ENCODE measurements around the gene ZFP36L1. TPM values are rescaled to one million over a fixed set of nuclear protein-coding genes. Genes with fewer than 3 reads are reported as not detected.

The ZFP36L1 gene
- total and polyA plus RNA-seq, 8 donors: 44.4 to 655 (median 131) TPM

DNA sequence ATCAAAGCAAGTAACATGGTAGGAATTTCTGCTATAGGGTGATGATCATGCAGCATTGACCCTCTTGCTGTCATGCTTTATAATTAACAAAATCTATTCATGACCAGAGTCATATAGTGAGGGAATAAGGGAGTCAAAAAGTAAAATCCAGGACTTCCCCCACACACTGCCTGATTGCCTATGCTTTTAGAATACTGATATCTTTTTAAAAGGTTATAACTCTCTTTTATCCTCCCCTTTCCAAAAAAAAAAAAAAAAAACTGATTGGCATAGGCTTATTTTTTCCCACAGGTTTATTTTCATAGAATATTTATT lies 51.4 kb downstream of the ZFP36L1 start:
- intact Hi-C loops (cut with DNase I; ENCODE audit: low total_unique reads): no loop called here
- Histone ChIP-seq H3K4me1 (peaks cover 0 to 12% (median 6%) of the 10 kb centered on the region in 4 donors), H3K9me3 (no peaks in the 10 kb centered on the region), H3K27ac (no peak overlapping the region), H3K4me3 (no peak overlapping the region), H3K27me3 (no peaks in the 10 kb centered on the region), H3K36me3 (no peaks in the 10 kb centered on the region)
- TF ChIP-seq POLR2AphosphoS5 (IDR thresholded peaks at IDR 0.05) (no peak), POLR2A (IDR thresholded peaks at IDR 0.05) (no peak), EP300 (IDR thresholded peaks at IDR 0.05) (no peak)
- TF ChIP-seq, protein P1, sequence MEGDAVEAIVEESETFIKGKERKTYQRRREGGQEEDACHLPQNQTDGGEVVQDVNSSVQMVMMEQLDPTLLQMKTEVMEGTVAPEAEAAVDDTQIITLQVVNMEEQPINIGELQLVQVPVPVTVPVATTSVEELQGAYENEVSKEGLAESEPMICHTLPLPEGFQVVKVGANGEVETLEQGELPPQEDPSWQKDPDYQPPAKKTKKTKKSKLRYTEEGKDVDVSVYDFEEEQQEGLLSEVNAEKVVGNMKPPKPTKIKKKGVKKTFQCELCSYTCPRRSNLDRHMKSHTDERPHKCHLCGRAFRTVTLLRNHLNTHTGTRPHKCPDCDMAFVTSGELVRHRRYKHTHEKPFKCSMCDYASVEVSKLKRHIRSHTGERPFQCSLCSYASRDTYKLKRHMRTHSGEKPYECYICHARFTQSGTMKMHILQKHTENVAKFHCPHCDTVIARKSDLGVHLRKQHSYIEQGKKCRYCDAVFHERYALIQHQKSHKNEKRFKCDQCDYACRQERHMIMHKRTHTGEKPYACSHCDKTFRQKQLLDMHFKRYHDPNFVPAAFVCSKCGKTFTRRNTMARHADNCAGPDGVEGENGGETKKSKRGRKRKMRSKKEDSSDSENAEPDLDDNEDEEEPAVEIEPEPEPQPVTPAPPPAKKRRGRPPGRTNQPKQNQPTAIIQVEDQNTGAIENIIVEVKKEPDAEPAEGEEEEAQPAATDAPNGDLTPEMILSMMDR (IDR thresholded peaks at IDR 0.05): no peak
- DNase-seq: no peak

DNA sequence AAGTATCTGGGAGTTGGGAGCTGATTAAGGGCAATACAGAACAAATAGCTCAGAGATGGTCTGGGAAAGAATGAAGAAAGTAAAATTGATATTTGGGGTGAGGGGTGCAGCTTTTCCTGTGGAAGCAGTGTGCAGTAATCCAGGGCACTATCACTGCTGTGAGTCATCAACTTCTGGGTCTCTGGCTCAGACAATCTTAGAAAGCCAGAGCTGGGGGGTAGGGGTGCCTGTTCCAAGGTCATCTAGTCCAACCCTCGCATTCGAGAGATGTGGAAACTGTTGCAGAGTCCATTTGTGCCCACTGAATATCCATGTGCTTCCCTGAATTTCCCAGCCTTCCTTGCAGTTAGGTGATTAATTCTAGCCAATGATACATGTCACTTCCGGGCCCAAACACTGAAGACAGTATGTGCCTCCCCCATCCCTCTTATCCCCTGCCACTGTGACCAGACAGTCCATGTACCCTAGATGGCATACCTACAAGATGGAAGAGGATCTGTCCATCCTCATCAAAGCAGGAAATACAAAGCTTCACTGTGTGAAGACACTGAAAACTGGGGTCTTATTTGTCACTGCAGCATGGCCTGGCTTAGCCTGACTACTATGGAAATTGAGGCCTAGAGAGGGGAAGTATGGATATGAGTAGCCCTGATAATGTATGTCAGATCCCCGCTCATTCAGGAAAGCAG lies 51.9 kb downstream of the ZFP36L1 start:
- Histone ChIP-seq H3K4me3 (no peak overlapping the region), H3K27me3 (no peaks in the 10 kb centered on the region), H3K9me3 (no peaks in the 10 kb centered on the region), H3K4me1 (peaks cover 0 to 16% (median 11%) of the 10 kb centered on the region in 4 donors), H3K27ac (no peak overlapping the region), H3K36me3 (no peaks in the 10 kb centered on the region)
- DNase-seq: no peak
- no peak for TF ChIP-seq POLR2A (IDR thresholded peaks at IDR 0.05)
- TF ChIP-seq EP300 (IDR thresholded peaks at IDR 0.05): no peak
- TF ChIP-seq POLR2AphosphoS5 (IDR thresholded peaks at IDR 0.05): no peak
- TF ChIP-seq, protein P1 (IDR thresholded peaks at IDR 0.05): no peak
- intact Hi-C loops (cut with DNase I; ENCODE audit: low total_unique reads): no loop called here
- WGBS, 5 donors: 90 to 97% (median 93%) methylated on average over 4 of the region's 4 CpGs

DNA sequence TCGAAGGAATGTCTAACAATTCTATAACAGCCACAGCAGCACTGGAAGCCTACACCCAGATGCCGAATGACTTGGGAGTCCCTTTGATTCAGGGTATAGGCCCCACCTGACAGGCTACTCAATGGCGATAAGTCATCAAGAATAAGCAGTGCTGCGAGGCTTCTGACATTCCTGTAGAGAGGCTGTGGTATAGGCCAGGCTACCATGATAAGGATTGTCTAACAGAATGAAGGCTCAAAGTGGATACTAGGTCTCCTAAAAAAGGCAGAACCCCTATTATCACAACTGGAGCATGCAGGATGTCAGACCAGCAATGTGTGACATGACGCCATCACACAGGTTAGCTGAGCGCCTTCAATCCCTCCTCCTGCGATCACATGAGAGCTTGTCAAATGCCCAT lies 53.2 kb downstream of the ZFP36L1 start:
- intact Hi-C loops (cut with DNase I; ENCODE audit: low total_unique reads): no loop called here
- H3K27me3 ChIP-seq: no peaks in the 10 kb centered on the region
- H3K36me3 ChIP-seq: no peaks in the 10 kb centered on the region

DNA sequence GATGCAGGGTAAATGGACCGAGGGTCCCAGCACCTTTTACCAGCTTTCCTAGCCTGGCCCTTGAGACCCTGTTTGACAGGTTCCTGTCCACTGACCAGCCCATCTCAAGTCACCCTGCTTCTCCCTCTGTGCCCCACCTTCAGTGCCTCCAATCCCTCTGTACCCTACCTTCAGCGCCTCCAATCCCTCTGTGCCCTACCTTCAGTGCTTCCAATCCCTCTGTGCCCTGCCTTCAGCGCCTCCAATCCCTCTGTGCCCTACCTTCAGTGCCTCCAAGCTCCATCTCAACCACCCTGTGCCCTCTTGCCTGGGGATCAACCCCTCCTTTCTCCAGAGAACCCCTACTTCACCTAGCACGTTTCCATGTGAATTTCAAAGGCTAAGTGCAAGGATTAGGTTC lies 54.3 kb downstream of the ZFP36L1 start:
- H3K36me3 ChIP-seq: no peaks in the 10 kb centered on the region
- intact Hi-C loops (cut with DNase I; ENCODE audit: low total_unique reads): no loop called here
- TF ChIP-seq POLR2AphosphoS5 (IDR thresholded peaks at IDR 0.05) (no peak), EP300 (IDR thresholded peaks at IDR 0.05) (no peak), POLR2A (IDR thresholded peaks at IDR 0.05) (no peak)
- TF ChIP-seq, protein P1 (IDR thresholded peaks at IDR 0.05): no peak
- peaks cover 0 to 39% (median 19%) of the 10 kb centered on the region in 4 donors for H3K4me1 ChIP-seq
- H3K27ac ChIP-seq: no peak overlapping the region
- 81 to 98% (median 92%) methylated on average over 4 of the region's 4 CpGs for WGBS, 5 donors
- H3K9me3 ChIP-seq: no peaks in the 10 kb centered on the region
- no peaks in the 10 kb centered on the region for H3K27me3 ChIP-seq
- no peak overlapping the region for H3K4me3 ChIP-seq
- no peak for DNase-seq

More for the DNA sequence above, 53.2 kb downstream of the ZFP36L1 start:
- Histone ChIP-seq H3K4me1 (peaks cover 0 to 28% (median 19%) of the 10 kb centered on the region in 4 donors), H3K27ac (no peak overlapping the region), H3K4me3 (no peak overlapping the region), H3K9me3 (no peaks in the 10 kb centered on the region)
- no peak for TF ChIP-seq EP300 (IDR thresholded peaks at IDR 0.05)
- no peak for TF ChIP-seq POLR2A (IDR thresholded peaks at IDR 0.05)
- TF ChIP-seq POLR2AphosphoS5 (IDR thresholded peaks at IDR 0.05): no peak
- 91 to 99% (median 97%) methylated on average over 7 of the region's 7 CpGs for WGBS, 5 donors
- DNase-seq: no peak

Other genes with a start within 250 kb of the ZFP36L1 start
- gene ACTN1, start 186.2 kb upstream of the ZFP36L1 start, total RNA-seq: 100 to 1,000 TPM; 191 to 504 (median 237) TPM
- gene ACTN1, start 186.2 kb upstream of the ZFP36L1 start, polyA plus RNA-seq: 10 to 100 TPM; 25.7 to 87.7 (median 43.6) TPM

All from stomach (tissue), 9 donors.